H54 (cell line): Measurements from ENCODE around the gene ENTREP1.

Experiments
- DNase-seq: peaks from one replicate; pipeline ENCODE4 v3.0.0; 2011; ENCODE audit warnings: low spot score, mixed read lengths; ENCODE audit not compliant: insufficient read length
- FAIRE-seq: peaks from 3 replicates; lab custom pipeline; 2011; peaks lifted over from hg19 to GRCh38; lab: Jason Lieb, UNC
- POLR2A ChIP-seq: IDR thresholded peaks from 2 replicates; pipeline ENCODE4 v1.6.1; 2011; ENCODE audit warnings: low read depth, mild to moderate bottlenecking, low read length

ENTREP1 gene

DNA sequence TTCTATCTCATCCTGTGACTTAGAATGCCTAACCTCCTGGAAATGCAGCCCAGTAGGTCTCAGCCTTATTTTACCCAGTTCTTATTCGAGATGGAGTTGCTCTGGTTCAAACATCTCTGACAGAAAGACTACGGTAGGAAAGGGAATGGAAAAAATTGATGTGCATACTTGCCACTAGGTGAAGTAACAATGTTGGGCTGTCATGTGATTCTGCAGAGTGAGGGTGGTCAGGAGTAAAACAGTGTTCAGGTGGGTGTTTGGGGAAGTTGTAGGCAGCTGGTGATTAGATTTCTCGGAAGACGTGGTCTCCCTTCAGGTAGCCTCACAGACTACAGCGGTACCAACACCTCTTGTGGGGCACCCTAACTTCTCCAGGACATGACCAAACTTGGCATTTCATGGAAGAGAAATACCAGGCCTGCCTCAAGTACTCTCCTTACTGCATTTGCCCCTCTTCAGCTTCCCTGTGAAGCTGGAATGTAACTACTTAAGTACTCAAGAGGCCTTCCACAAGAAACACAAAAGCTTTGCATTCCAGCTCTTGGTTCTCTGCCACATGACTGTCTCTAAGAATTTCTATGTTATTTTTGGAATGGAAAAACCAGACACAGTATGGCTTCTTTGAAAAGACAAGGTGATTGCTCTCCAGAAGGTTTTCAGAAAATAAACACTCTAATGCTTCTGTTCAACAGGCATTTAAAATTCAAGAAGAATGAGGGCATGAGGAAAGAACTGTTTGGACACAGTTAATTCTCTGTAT, 17.4 kb upstream of the ENTREP1 start:
- TF ChIP-seq POLR2A, result no peak
- DNase-seq (no peak), FAIRE-seq (no peak)

DNA sequence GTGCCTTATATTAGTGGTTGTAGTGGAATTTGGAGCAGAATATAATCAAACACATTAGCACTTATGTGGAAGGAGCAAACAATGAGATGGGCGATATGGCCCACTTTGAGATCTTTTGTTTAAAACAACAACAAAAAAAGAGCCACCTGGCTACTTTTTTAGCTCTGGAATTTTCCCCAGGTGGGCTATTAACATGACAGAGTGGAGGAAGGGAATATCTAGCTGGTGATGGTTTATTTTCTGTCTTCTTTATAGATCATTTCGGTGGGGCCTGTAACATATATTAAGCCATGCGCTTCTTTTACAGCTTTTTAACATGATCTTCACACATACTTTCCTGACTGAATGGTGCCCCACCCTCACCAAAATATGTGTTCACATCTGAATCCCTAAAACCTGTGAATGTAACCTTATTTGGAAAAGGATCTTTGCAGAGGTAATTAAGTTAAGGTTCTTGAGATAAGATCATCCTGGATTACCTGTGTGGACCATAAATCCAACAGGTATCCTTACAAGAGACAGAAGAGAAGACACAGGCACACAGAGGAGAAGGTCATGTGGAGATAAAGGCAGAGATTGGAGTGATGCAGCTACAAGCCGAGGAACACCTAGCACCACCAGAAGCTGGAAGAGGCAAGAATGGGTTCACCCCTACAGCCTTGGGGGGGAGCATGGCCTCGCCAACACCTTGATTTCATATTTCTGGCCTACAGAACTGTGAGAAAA, 16.6 kb upstream of the ENTREP1 start:
- no peak for DNase-seq
- no peak for TF ChIP-seq POLR2A
- FAIRE-seq, result no peak

DNA sequence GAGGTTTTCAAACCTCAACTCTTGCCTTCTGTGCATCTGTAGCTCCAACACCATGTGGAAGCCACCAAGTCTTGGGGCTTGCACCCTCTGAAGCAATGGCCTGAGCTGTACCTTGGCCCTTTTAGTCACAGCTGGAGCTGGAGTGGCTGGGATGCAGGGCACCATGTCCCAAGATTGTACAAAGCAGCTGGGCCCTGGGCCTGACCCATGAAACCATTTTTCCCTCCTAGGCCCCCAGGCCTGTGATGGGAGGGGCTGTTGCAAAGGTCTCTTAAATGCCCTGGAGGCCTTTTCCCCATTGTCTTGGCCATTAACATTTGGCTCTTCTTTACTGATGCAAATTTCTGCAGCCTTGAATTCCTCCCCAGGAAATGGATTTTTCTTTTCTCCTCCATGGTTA, 11.8 kb upstream of the ENTREP1 start:
- no peak for FAIRE-seq
- TF ChIP-seq POLR2A, result no peak

DNA sequence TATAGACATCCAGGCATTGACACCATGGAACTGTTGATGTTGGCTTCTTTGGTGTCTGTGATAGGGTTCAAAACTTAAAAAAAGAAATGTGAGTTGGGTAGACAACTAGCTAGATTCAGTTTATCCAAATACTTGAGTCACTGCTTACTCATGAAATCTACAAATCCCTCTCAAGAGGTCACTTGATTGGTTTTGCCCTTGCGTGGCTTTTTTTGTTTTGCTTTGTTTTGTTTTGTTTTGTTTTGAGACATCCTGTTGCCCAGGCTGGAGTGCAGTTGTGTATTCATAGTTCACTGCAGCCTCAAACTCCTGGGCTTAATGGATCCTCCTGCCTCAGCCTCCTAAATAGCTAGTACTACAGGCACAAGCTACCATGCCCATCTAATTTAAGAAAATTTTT, 10.5 kb upstream of the ENTREP1 start:
- FAIRE-seq (no peak), DNase-seq (no peak)
- no peak for TF ChIP-seq POLR2A

More for the DNA sequence above, 11.8 kb upstream of the ENTREP1 start:
- DNase-seq, result no peak

DNA sequence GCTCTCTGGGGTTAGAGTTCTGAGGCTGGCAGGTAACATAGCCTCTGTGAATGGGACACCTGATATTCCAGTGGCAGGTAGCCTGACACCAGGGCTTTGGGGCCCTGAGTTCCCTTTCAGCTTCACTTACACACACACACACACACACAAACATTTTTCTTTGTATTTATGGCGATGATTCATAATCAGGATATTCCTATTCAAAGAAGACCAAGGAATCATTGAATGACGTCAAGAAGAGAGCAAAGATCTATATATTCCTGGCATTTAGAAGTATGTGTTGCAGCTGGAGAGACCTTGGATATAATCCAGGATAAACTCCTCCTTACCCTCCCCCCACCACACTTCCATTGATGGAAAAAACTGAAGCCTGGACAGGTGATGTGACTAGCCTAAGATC, 7.9 kb upstream of the ENTREP1 start:
- TF ChIP-seq POLR2A, result no peak
- DNase-seq (no peak), FAIRE-seq (no peak)

DNA sequence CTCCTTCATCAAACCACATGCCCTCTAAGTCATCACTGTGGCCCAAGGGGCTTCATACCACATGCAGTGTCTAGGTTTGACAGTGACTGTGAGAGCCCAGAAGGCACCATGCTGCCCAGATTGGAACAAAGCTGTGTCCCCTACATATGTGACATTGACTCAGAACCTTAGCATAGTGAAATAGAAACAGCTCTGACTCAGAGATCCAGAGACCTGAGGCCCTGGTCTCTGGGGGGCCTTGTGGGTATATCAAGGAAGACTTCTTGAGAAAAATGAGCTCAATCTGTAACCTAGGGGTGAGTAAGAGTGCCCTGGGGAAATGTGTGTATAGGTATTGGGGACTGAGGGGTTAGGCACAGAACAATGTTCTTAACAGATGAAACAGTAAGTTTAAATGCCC, 7.1 kb upstream of the ENTREP1 start:
- TF ChIP-seq POLR2A, result no peak

DNA sequence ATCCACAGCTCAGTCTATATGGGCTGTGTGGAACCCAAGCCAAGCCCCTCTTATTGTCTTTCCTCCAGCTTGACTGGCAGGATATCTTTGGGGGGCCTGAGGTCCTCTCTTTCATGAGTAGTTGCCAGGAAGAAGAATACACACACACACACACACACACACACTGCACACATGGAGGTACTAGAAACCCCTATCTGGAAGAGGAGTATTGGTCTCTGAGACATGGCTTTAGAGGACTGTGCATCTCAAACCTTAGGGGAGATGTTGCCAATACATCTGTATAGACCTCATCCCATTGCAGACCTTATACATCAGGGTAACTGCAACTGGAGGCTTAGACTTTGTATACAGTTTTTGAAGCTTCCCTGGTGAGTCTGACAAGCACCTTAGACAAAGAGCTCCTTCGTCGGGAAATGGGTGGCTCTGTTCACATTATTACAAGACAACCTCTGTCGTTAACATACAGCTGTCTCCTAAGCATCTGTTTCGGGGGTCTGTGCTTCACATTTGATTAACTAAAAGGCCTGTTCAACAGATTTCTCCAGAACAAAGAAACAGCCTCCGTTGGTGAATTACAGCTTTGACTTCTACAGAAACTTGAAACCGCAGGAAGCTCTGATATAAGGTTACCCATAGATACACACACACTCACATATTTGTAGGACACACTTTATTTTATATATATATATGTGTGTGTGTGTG, 5.5 kb upstream of the ENTREP1 start:
- DNase-seq (no peak), FAIRE-seq (no peak)
- TF ChIP-seq POLR2A, result no peak

More for the DNA sequence above, 7.1 kb upstream of the ENTREP1 start:
- DNase-seq, result no peak
- no peak for FAIRE-seq

DNA sequence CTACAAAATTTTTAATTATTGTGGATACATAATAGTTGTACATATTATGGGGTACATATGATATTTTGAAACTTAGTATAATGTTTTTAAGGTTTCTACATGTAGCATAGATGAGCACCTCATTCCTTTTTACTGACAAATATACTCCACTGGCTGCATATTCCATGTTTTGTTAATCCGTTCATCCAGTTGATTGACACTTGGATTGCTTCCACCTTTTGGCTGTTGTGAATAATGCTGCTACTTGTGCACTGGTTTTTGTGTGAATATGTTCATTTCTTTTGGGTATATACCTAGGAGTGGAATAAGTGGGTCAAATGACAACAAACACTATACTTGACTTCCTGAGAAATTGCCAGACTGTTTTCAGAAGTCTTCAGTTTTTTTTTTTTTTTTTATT, 2.8 kb upstream of the ENTREP1 start:
- DNase-seq, result no peak
- no peak for TF ChIP-seq POLR2A
- FAIRE-seq, result no peak

DNA sequence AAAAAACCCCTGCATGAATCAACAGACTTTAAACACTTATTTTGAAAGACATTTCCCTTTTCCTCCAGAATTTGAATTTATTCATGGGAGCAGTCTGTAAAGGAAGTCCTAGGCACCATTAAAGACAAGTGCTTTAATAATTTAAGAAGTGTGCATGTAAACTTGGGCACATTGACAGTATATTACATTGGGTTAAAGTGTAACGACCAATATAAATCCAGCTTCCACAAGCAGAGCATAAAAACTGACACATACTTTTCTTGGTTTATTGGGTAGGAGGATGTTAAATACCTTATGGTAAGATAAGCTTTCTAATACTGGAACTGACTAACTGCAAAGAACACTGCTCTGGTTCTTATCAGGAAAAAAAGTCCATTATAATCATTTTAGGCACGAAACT, 1.2 kb upstream of the ENTREP1 start:
- no peak for FAIRE-seq
- no peak for TF ChIP-seq POLR2A

DNA sequence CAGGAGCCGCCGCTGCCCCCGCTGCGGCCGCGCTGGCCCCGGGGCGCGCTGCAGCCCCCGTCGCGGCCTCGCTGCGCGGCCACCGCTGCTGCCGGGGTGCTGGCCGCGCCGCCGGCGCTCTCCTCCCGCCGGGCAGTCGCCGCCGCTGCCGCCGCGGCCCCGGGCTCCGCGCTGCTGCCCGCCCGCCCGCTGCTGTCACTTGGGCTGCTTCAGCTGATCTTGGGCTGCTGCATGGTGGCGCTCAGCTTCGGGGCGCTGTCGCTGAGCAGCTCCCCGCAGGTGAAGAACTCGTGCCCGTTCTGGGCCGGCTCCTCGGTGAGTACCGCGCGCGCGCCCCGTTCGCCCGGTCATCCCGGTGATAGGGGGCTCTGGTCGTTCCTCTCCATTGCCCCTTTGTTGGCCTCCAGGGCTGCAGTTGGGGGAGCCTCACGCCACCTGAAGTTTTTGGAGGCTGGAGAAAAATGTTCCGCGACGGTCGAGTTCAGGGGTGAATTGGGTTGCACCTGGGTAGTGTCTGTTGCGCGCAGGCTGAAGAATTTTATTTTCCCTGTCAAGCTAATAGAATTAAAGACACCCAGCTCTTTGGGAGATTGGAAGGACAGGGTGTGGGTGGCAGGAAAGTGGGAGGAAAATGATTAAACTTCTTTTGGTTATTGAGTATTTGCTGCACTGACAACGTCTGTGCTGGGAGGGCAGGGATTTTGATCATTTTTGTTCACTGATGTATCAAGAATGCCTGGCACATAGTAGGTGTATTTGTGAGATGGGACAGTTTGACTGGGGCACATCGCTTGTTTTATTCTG, 596 bp downstream of the ENTREP1 start:
- DNase-seq, result no peak
- no peak for FAIRE-seq
- TF ChIP-seq POLR2A, result no peak; the same call in 1 of the 2 replicates

More for the DNA sequence above, 1.2 kb upstream of the ENTREP1 start:
- no peak for DNase-seq

DNA sequence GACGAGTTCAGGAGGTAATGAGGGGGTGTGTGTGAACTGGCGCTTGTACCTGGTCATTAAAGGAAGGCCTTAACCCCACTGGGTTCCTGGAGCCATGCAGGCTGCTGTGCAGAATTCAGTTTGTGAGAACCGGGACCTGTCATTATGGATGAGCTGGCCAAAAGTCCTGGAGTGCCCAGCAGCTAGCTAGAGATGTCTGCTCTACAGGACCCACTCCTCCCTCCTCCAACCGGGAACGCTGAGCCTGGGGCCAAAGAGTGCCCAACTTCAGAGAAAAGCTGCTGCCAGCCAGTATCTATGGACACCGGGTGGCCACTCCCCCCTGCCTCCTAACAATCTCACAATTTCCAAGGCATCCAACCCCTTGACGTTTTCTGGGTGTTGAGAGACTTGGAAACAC, 1.2 kb downstream of the ENTREP1 start:
- no peak for TF ChIP-seq POLR2A
- FAIRE-seq (no peak), DNase-seq (no peak)

DNA sequence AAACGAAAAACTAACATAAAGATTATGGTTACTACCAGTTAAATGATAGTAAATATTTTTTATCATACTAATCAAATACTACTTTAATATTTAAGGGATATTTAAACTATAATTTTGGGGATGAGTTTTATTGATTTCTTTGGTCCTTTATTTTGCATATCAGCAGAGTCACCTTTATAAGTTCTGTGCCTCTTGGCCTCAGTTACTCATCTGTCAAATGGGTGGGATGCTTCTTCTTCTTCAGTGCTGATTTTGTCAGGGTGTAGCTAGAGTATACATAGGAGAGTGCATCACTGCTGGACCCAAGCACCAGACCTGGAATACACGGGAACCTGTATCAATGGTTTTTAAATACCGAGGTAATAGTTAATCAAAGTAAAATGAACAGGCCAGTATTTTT, 5.6 kb downstream of the ENTREP1 start:
- no peak for FAIRE-seq
- DNase-seq, result no peak

DNA sequence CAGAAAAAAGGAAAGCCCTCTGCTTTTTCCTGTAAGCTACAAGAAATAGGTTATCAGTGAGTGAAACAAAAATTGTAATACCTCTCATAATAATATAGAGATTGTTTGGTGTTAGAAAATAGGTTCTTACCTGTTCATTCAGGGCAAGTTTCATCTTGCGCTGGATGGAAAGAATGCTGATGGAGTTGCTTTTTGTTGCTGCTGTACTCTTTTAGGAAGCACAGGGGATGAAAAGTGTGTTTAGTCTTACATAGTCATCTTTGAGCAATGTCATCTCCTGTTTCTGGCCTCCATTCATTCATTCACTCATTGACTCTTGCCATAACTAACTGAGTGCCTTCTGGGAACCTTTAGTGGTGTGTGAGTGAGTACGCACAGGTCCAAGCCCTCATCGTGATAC, 6.4 kb downstream of the ENTREP1 start:
- TF ChIP-seq POLR2A, result no peak

More for the DNA sequence above, 5.6 kb downstream of the ENTREP1 start:
- TF ChIP-seq POLR2A, result no peak

More for the DNA sequence above, 6.4 kb downstream of the ENTREP1 start:
- FAIRE-seq (no peak), DNase-seq (no peak)
